ENCODE results near the gene MYORG.

GRCh38 chr9:34384368-34385165, 7.9 kb upstream of the MYORG start:
- no peak for TF ChIP-seq POLR2A (IDR thresholded peaks at IDR 0.05; ENCODE audit: low read depth)
- no peak for TF ChIP-seq CTCF (IDR thresholded peaks at IDR 0.05)
- TF ChIP-seq EP300 (IDR thresholded peaks at IDR 0.05), result no peak
